Caco-2 (cell line): ENCODE data around the gene OOSP1. TPM values are rescaled to one million over a fixed set of nuclear protein-coding genes. Genes with fewer than 3 reads are reported as not detected.

Experiments used
- BruUV-seq: library from RNA; stranded (reverse); fragments of 400-500 nt; replicated peaks from 2 replicates; lab custom pipeline; 2021; lab: Mats Ljungman, UMichigan
- CTCF ChIA-PET: fragments of 300-600 bp; sonication (Branson Sonifier 250); formaldehyde crosslinking; loops from one replicate; lab custom pipeline; 2022; ENCODE audit warnings: antibody characterized with exemption; lab: Charles Lee
- POLR2A ChIA-PET: fragments of 300-600 bp; sonication (Branson Sonifier 250); formaldehyde crosslinking; loops from one replicate; lab custom pipeline; 2022; ENCODE audit warnings: antibody characterized with exemption; lab: Charles Lee
- DNase-seq, 2 experiments: peaks; one replicate each; pipeline versions ENCODE4 v3.0.0 to v3.0.0-alpha.2; 2020 to 2022
- H3K27me3 ChIP-seq: replicated peaks from 2 replicates; pipeline ENCODE4 v1.6.0; 2011; ENCODE audit warnings: low read length; ENCODE audit not compliant: control insufficient read depth, insufficient read depth
- H3K36me3 ChIP-seq: 2 replicates; pipeline ENCODE4 v1.5.1; 2011; ENCODE audit warnings: low read length; ENCODE audit not compliant: control insufficient read depth, insufficient read depth
- H3K4me1 ChIP-seq: fragments of 250-450 bp; sonication (Bioruptor Pico); 2 replicates; pipeline ENCODE4 v1.5.1; 2020; ENCODE audit warnings: mild to moderate bottlenecking
- H3K4me3 ChIP-seq: 2 replicates; pipeline ENCODE4 v1.5.1; 2011; ENCODE audit warnings: low read depth, mild to moderate bottlenecking, control low read depth, low read length
- H3K9me3 ChIP-seq: fragments of 250-450 bp; sonication (Bioruptor Pico); 2 replicates; pipeline ENCODE4 v1.5.1; 2020; ENCODE audit warnings: mild to moderate bottlenecking, moderate library complexity
- H3K27ac Mint-ChIP-seq: one replicate; pipeline ENCODE4 v1.8.0; 2022; ENCODE audit warnings: mixed read lengths; ENCODE audit not compliant: unreplicated experiment
- H3K27me3 Mint-ChIP-seq: one replicate; pipeline ENCODE4 v1.8.0; 2022; ENCODE audit warnings: mixed read lengths; ENCODE audit not compliant: insufficient read depth, unreplicated experiment
- H3K36me3 Mint-ChIP-seq: one replicate; pipeline ENCODE4 v1.8.0; 2022; ENCODE audit warnings: mild to moderate bottlenecking, mixed read lengths; ENCODE audit not compliant: insufficient read depth, unreplicated experiment
- H3K4me1 Mint-ChIP-seq: one replicate; pipeline ENCODE4 v1.8.0; 2022; ENCODE audit warnings: low read depth, mixed read lengths; ENCODE audit not compliant: unreplicated experiment
- H3K4me3 Mint-ChIP-seq: one replicate; pipeline ENCODE4 v1.8.0; 2022; ENCODE audit warnings: mild to moderate bottlenecking, moderate library complexity, mixed read lengths; ENCODE audit not compliant: unreplicated experiment
- H3K9me3 Mint-ChIP-seq: one replicate; pipeline ENCODE4 v1.8.0; 2022; ENCODE audit warnings: mixed read lengths; ENCODE audit not compliant: unreplicated experiment
- CTCF ChIP-seq, 2 experiments: fragments of 200-600 bp in 1 of 2; IDR thresholded peaks; 1 replicate in 1 of 2; 2 replicates in 1 of 2; pipeline versions ENCODE4 v1.5.1 to v1.8.0; 2011 to 2022; ENCODE audit warnings: antibody characterized with exemption in 1 of 2, control low read depth in 1 of 2, inconsistent platforms in 1 of 2, low read depth in 1 of 2, low read length in 1 of 2, mild to moderate bottlenecking in 1 of 2, moderate library complexity in 1 of 2; ENCODE audit not compliant: insufficient read depth in 1 of 2, severe bottlenecking in 1 of 2, unreplicated experiment in 1 of 2
- intact Hi-C: fragments of 100-400 bp; cut with micrococcal nuclease; formaldehyde crosslinking; loops from one replicate; pipeline ENCODE4 v1.10.0; 2022; ENCODE audit not compliant: unreplicated experiment
- total RNA-seq: library from RNA; stranded (reverse); gene quantifications from 2 replicates; pipeline ENCODE4 v1.2.3, GENCODE V29; 2022

Gene OOSP1
- total RNA-seq, 1 experiment from 2014 or later: not detected

GRCh38 chr11:59992425-59992824, 54.2 kb downstream of the OOSP1 start:
- intact Hi-C loops: no loop called here
- DNase-seq: no peak
- no TSS peak for BruUV-seq
- TF ChIP-seq CTCF (IDR thresholded peaks at IDR 0.05; ENCODE audit: insufficient read depth in 1 of 2, low read depth in 1 of 2, low read length in 1 of 2, severe bottlenecking in 1 of 2, unreplicated experiment in 1 of 2): no peak
- H3K4me1 ChIP-seq: no peaks in the 10 kb centered on the region
- H3K9me3 ChIP-seq: no peaks in the 10 kb centered on the region
- no peak overlapping the region for H3K27ac Mint-ChIP-seq
- POLR2A ChIA-PET: no interaction called here
- H3K4me3 ChIP-seq: no peak overlapping the region
- no peaks in the 10 kb centered on the region for H3K27me3 ChIP-seq
- CTCF ChIA-PET: no interaction called here
- no peaks in the 10 kb centered on the region for H3K36me3 ChIP-seq
- no peak overlapping the region for H3K4me3 Mint-ChIP-seq
- H3K4me1 Mint-ChIP-seq: no peaks in the 10 kb centered on the region
- peaks cover 19% of the 10 kb centered on the region for H3K9me3 Mint-ChIP-seq
- peaks cover 4% of the 10 kb centered on the region for H3K27me3 Mint-ChIP-seq
- H3K36me3 Mint-ChIP-seq: no peaks in the 10 kb centered on the region

GRCh38 chr11:59997800-59998199, 59.6 kb downstream of the OOSP1 start:
- no TSS peak for BruUV-seq
- peaks cover 2% of the 10 kb centered on the region for H3K27me3 Mint-ChIP-seq
- no peak for TF ChIP-seq CTCF (IDR thresholded peaks at IDR 0.05; ENCODE audit: insufficient read depth in 1 of 2, low read depth in 1 of 2, low read length in 1 of 2, severe bottlenecking in 1 of 2, unreplicated experiment in 1 of 2)
- no peaks in the 10 kb centered on the region; the same call in 1 of the 2 replicates for H3K27me3 ChIP-seq
- H3K4me3 ChIP-seq: no peak overlapping the region
- no peak overlapping the region for H3K4me3 Mint-ChIP-seq
- no peak for DNase-seq
- H3K36me3 ChIP-seq: no peaks in the 10 kb centered on the region
- H3K4me1 ChIP-seq: no peaks in the 10 kb centered on the region
- ChIA-PET CTCF (no interaction called here), POLR2A (no interaction called here)
- no peak overlapping the region for H3K27ac Mint-ChIP-seq
- no peaks in the 10 kb centered on the region for H3K9me3 Mint-ChIP-seq
- no peaks in the 10 kb centered on the region for H3K36me3 Mint-ChIP-seq
- no peaks in the 10 kb centered on the region for H3K4me1 Mint-ChIP-seq
- H3K9me3 ChIP-seq: no peaks in the 10 kb centered on the region
- intact Hi-C loops: no loop called here

- H3K27ac Mint-ChIP-seq: no peak overlapping the region
These were observed 61.5 kb downstream of the OOSP1 start for GRCh38 chr11:59999691-60000090.

More at GRCh38 chr11:59999691-60000090, 61.5 kb downstream of the OOSP1 start:
- no peaks in the 10 kb centered on the region for H3K36me3 ChIP-seq
- Mint-ChIP-seq H3K4me3 (no peak overlapping the region), H3K36me3 (no peaks in the 10 kb centered on the region), H3K4me1 (no peaks in the 10 kb centered on the region), H3K9me3 (no peaks in the 10 kb centered on the region), H3K27me3 (peaks cover 2% of the 10 kb centered on the region)
- no peak for DNase-seq
- CTCF ChIA-PET: no interaction called here
- TF ChIP-seq CTCF (IDR thresholded peaks at IDR 0.05; ENCODE audit: insufficient read depth in 1 of 2, low read depth in 1 of 2, low read length in 1 of 2, severe bottlenecking in 1 of 2, unreplicated experiment in 1 of 2): no peak
- no TSS peak for BruUV-seq
- no peaks in the 10 kb centered on the region for H3K9me3 ChIP-seq
- H3K27me3 ChIP-seq: no peaks in the 10 kb centered on the region; the same call in 1 of the 2 replicates
- intact Hi-C loops: no loop called here
- H3K4me3 ChIP-seq: no peak overlapping the region
- POLR2A ChIA-PET: no interaction called here
- no peaks in the 10 kb centered on the region for H3K4me1 ChIP-seq
